Natural killer cell (primary cell): ENCODE data around the gene PLCB4. TPM values are rescaled to one million over a fixed set of nuclear protein-coding genes. Genes with fewer than 3 reads are reported as not detected.

Experiments
- ATAC-seq, 3 donors: fragments of 150-1000 bp in 2 of 3; fragments of 200-7000 bp in 1 of 3; cut with Tn5 transposase; 1 replicate in 1 of 3; 2 replicates in 2 of 3; pipeline ENCODE4 v1.10.0; 2021; ENCODE audit warnings: mild to moderate bottlenecking in 2 of 3, moderate library complexity in 2 of 3
- DNase-seq, 2 donors: peaks; one replicate each; pipeline versions ENCODE4 v3.0.0 to v3.0.0-alpha.2; 2013 to 2021; ENCODE audit warnings: mixed read lengths in 1 of 2
- H3K27ac ChIP-seq: one replicate; pipeline ENCODE4 v1.5.1; 2013; ENCODE audit warnings: mild to moderate bottlenecking, low read length
- H3K27me3 ChIP-seq: one replicate; pipeline ENCODE4 v1.6.1; 2013; ENCODE audit warnings: low read length; ENCODE audit not compliant: control insufficient read depth, insufficient read depth
- H3K36me3 ChIP-seq: one replicate; pipeline ENCODE4 v1.6.1; 2013; ENCODE audit warnings: low read length; ENCODE audit not compliant: control insufficient read depth, insufficient read depth
- H3K4me1 ChIP-seq: one replicate; pipeline ENCODE4 v1.6.1; 2013; ENCODE audit warnings: low read length; ENCODE audit not compliant: control insufficient read depth, insufficient read depth
- H3K4me3 ChIP-seq: one replicate; pipeline ENCODE4 v1.5.1; 2013; ENCODE audit warnings: low read length
- H3K9me3 ChIP-seq: one replicate; pipeline ENCODE4 v1.6.1; 2013; ENCODE audit warnings: low read length; ENCODE audit not compliant: control insufficient read depth, insufficient read depth
- H3K27ac Mint-ChIP-seq, 2 donors: one replicate each; pipeline ENCODE4 v1.8.0; 2022; ENCODE audit warnings: mild to moderate bottlenecking in 2 of 2, mixed read lengths in 2 of 2, moderate library complexity in 1 of 2
- H3K27me3 Mint-ChIP-seq, 2 donors: one replicate each; pipeline ENCODE4 v1.8.0; 2022; ENCODE audit warnings: low read depth in 2 of 2, mixed read lengths in 2 of 2
- H3K36me3 Mint-ChIP-seq: one replicate; pipeline ENCODE4 v1.8.0; 2022; ENCODE audit warnings: mixed read lengths
- H3K4me1 Mint-ChIP-seq, 2 donors: one replicate each; pipeline ENCODE4 v1.8.0; 2022; ENCODE audit warnings: mixed read lengths in 2 of 2
- H3K4me3 Mint-ChIP-seq: one replicate; pipeline ENCODE4 v1.8.0; 2022; ENCODE audit warnings: mild to moderate bottlenecking, moderate library complexity, mixed read lengths
- H3K9me3 Mint-ChIP-seq, 2 donors: one replicate each; pipeline ENCODE4 v1.8.0; 2022; ENCODE audit warnings: mixed read lengths in 2 of 2
- WGBS: methylation state at CpG from one replicate; pipeline ENCODE4 v1.1.7; 2013; ENCODE audit warnings: missing lambda C conversion rate; ENCODE audit not compliant: insufficient coverage; 5-methylcytosine and 5-hydroxymethylcytosine counted together
- intact Hi-C: fragments of 100-400 bp; cut with micrococcal nuclease; formaldehyde crosslinking; loops from one replicate; pipeline ENCODE4 v1.14.2; 2022
- total RNA-seq, 4 donors: library from RNA; stranded (reverse); fragments of 120-200 nt in 1 of 4; gene quantifications; one replicate each; pipeline versions ENCODE4 v1.2.3 to v1.2.4, GENCODE V29; 2013 to 2022
- TF ChIP-seq, protein P1 (sequence below): fragments of 200-600 bp; IDR thresholded peaks from one replicate; pipeline ENCODE4 v1.8.0; 2022; ENCODE audit warnings: antibody characterized with exemption

PLCB4 gene
- total RNA-seq, 3 donors from 2014 or later (not counting 1 experiment from before 2014, with no cell fraction given) = 0.05 to 0.40 TPM; not detected in 1

GRCh38 chr20:9460518-9460917 is 391.6 kb downstream of the PLCB4 start:
- intact Hi-C loops = no loop called here
- Histone ChIP-seq H3K9me3 (no peaks in the 10 kb centered on the region), H3K4me1 (no peaks in the 10 kb centered on the region), H3K36me3 (no peaks in the 10 kb centered on the region), H3K27ac (no peak overlapping the region), H3K27me3 (no peaks in the 10 kb centered on the region), H3K4me3 (no peak overlapping the region)
- Mint-ChIP-seq H3K4me1 (no peaks in the 10 kb centered on the region), H3K9me3 (peaks cover 2 to 8% of the 10 kb centered on the region in 2 donors), H3K4me3 (no peak overlapping the region), H3K27me3 (no peaks in the 10 kb centered on the region), H3K36me3 (no peaks in the 10 kb centered on the region), H3K27ac (no peak overlapping the region)
- DNase-seq (no peak), ATAC-seq (no peak)
- 29% methylated on average over 1 of the region's 2 CpGs for WGBS
- TF ChIP-seq, protein P1, sequence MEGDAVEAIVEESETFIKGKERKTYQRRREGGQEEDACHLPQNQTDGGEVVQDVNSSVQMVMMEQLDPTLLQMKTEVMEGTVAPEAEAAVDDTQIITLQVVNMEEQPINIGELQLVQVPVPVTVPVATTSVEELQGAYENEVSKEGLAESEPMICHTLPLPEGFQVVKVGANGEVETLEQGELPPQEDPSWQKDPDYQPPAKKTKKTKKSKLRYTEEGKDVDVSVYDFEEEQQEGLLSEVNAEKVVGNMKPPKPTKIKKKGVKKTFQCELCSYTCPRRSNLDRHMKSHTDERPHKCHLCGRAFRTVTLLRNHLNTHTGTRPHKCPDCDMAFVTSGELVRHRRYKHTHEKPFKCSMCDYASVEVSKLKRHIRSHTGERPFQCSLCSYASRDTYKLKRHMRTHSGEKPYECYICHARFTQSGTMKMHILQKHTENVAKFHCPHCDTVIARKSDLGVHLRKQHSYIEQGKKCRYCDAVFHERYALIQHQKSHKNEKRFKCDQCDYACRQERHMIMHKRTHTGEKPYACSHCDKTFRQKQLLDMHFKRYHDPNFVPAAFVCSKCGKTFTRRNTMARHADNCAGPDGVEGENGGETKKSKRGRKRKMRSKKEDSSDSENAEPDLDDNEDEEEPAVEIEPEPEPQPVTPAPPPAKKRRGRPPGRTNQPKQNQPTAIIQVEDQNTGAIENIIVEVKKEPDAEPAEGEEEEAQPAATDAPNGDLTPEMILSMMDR = no peak

DNA sequence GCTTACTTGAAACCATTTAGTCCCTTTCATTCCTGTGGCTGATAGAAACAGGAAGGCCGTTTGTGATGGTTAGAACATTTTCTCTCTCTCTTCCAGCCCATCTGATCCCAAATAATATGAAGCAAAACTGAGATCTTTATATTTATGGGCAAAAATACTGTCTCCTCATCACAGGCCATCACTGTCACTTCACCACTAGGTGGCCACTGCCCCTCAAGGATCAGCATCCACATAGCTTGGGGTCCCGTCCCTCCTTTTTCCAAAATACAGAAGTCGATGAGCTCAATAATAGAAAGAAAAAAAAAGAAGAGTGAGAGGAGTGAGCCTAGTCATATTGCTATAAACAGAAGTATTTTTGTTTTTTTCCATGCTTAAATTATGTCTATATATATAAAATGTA is 399.1 kb downstream of the PLCB4 start:
- no peak overlapping the region for H3K27ac Mint-ChIP-seq
- no peaks in the 10 kb centered on the region for H3K36me3 Mint-ChIP-seq
- no peak overlapping the region for H3K27ac ChIP-seq
- TF ChIP-seq, protein P1 = no peak
- WGBS = 57% methylated on average over 1 of the region's 3 CpGs
- H3K9me3 ChIP-seq = no peaks in the 10 kb centered on the region
- H3K4me3 Mint-ChIP-seq = no peak overlapping the region
- H3K9me3 Mint-ChIP-seq = peaks cover 4 to 6% of the 10 kb centered on the region in 2 donors
- no peak for DNase-seq
- no peaks in the 10 kb centered on the region for H3K4me1 ChIP-seq
- intact Hi-C loops = no loop called here
- no peaks in the 10 kb centered on the region for H3K27me3 Mint-ChIP-seq
- H3K4me3 ChIP-seq = no peak overlapping the region
- no peaks in the 10 kb centered on the region for H3K27me3 ChIP-seq
- no peaks in the 10 kb centered on the region for H3K4me1 Mint-ChIP-seq
- ATAC-seq = no peak
- no peaks in the 10 kb centered on the region for H3K36me3 ChIP-seq

- DNase-seq = no peak
These were observed 406.0 kb downstream of the PLCB4 start for GRCh38 chr20:9474835-9475415.

More at GRCh38 chr20:9474835-9475415, 406.0 kb downstream of the PLCB4 start:
- H3K27me3 ChIP-seq = no peaks in the 10 kb centered on the region
- intact Hi-C loops = no loop called here
- no peaks in the 10 kb centered on the region for H3K4me1 Mint-ChIP-seq
- no peaks in the 10 kb centered on the region for H3K4me1 ChIP-seq
- H3K27ac Mint-ChIP-seq = no peak overlapping the region
- no peaks in the 10 kb centered on the region for H3K9me3 ChIP-seq
- H3K27ac ChIP-seq = no peak overlapping the region
- no peaks in the 10 kb centered on the region for H3K36me3 ChIP-seq
- 100% methylated on average over 1 of the region's 2 CpGs for WGBS
- H3K4me3 ChIP-seq = no peak overlapping the region
- no peaks in the 10 kb centered on the region for H3K27me3 Mint-ChIP-seq
- H3K36me3 Mint-ChIP-seq = no peaks in the 10 kb centered on the region
- H3K4me3 Mint-ChIP-seq = no peak overlapping the region
- H3K9me3 Mint-ChIP-seq = peaks cover 0 to 3% of the 10 kb centered on the region in 2 donors
- ATAC-seq = no peak
- TF ChIP-seq, protein P1 = no peak
